Measurements from ENCODE around the gene MRPS22.
A peak's percentile ranks its signal among the peaks of the same experiment; 100 is the strongest.
"Not testable (repeated sequence)": the region's sequence is repeated elsewhere in the genome, so short reads cannot be mapped to it uniquely, and the experiment has no call there.

The MRPS22 gene

GRCh38 chr3:139311557-139311956, 32.3 kb upstream of the MRPS22 start:
- no peak for DNase-seq

DNA sequence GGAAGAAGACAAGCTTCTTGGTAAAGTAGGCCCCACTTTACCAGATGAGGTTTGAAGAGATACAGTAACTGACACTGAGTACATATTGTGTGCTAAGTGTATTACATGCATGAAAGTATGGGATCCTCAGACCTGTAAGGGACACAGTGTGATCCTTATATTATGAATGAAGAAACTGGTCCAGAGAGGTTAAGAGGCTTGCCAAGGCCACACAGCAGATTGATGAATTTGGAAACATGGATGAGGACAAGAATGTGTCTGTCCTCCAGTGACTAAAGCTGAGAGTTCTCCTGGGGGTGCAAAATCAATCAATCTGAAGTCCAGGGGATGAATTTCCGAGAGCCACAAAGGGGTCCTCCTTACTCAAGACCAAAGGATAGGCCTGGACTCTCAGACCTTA, 31.4 kb upstream of the MRPS22 start:
- no peak for DNase-seq

DNA sequence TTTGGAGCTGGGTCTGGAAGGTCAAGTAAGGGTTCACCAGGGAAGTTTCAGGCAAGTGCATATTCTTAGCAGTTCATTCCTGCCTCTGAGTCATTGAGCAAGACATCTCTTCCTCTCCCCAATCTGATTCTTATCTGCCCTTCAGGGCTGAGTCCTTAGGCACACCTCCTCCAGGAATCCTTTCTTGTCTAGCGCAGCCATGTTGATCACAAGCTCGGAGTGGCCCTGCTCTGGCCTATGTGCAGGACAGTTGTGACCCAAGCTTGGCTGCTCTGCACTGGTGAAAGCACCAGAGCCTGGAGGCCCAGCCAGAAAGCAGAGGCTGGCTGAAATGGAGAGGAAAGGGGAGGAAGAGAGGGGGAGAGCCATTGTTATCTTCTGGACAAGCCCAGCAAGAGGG, 30.9 kb upstream of the MRPS22 start:
- DNase-seq = no peak

GRCh38 chr3:139313921-139314320, 29.9 kb upstream of the MRPS22 start:
- no peak for DNase-seq

DNA sequence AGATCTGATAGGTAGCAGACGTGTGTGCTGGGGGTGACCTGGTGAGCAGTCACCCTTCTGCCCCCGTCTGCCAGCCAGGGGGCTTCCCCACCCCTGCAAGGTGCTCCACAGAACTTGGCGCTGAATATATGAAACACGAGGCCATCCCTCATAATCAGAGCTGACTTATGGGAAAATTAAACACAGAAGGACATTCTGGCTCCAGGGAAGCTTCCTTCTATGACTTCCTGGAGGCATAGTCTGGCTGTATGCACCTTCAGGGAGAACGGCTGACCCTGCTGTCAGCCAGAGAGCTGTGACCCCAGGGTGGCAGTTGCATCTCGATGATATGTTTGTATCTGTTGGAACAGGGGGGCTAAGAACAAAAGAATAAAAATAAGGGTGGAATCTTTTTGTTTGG, 26.6 kb upstream of the MRPS22 start:
- no peak for DNase-seq

DNA sequence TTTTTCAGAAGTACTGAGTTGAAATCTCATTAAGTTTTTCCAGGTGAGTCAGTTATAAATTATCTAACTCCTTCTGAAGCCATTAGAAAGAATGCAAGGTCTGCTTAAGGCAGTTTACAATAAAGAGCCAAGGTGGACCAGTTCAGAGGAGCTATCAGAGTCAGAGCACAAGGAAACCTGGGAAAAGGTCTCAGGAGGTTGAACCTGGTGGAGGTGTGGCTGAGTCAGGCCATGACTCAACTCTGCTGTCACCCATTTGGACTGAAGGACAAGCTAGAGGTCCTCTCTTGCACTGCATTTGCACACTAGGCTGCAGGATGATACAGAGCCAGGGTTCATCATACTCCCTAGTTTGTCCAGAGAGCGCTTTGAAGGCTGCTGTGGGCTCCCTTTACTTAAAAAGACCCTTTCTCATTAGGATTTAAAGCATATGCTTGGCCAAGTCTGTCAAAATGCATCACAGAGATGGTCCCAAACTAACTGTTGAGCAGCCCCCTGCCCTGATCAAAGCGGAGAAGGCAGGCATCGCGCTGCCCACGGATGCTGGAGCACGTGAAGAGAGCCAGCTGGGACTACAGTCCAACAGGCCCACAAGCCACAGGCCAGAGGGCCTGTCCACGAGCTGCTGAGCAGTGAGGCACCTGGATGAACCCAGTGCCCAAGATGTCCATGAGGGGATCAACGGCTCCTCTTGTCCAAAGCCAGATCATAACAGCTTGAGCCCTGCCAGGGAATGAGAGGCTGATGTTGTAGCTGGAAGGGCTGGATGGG, 26.0 kb upstream of the MRPS22 start:
- DNase-seq = no peak

DNA sequence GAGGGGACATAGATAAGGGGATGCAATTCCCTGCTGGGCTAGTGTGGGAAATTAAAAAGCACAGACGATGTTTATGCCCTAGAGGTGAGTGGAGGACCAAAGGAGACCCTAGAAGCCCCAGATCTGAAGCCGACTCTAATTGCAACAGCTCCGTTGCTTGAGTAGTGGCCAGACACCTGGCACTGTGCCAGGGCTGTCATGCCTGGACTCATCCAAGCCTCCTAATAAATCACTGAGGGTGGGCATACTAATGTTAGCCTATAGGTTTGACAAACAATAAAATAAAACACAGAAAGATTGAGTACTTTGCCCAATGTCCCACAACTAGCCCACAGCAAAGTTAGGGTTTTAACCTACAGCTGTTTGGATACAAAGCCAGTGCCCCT, 25.4 kb upstream of the MRPS22 start:
- DNase-seq = peak in 1 of 51 donors; percentile 15

DNA sequence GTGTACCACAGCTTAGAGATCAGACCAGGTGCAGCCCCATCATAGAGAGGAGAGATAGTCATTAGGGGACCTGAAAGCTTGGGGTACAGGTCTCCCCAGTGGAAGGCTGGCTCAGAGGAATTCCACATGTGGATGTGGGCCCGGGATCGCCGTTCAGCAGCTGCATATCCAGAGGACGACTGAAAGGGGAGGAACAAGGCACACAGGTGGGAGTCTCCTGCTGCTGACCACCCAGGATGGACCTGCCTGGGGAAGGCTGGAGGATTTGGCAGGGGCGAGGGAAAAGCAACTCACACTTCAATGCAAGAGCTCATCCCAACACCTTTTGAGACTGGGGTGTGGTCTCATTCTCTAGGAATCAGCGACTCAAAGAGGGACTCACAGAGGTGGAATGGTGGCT, 25.0 kb upstream of the MRPS22 start:
- DNase-seq = no peak

- no peak for DNase-seq
Observed at GRCh38 chr3:139319428-139320402, 24.1 kb upstream of the MRPS22 start.

DNA sequence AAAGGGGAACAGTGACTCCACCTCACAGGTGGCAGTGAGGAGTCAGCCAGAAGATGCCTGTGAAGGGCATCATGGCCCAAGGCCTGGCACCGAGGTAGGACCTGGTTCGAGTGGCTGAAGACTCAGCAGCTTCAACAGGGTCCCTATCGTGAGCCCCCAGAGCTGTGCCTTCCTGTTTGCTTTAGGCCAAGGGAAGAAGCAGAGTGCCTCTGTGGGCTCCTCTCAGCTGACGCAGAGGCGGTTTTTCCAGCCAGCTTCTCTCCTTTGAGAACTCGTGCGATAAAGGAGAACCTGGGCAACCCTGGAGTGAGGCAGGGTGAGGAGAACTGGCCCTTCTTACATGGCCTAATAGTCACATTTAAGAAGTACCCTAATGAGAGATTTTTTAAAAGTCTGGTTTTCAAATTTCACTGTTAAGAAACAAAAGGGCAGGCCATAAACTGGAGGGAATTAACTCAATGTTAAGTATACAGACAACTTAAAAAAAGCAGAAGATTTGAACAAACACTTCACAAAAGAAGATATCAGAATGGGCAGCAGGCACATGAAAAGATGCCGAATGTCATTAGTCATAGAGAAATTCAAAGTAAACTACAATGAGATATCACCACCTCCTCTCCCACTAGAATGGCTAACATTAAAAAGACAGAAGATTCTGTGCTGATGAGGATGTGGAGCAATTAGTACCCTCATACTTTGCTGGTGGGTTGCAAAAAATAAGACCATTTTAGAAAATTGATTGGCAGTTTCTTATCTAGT, 23.1 kb upstream of the MRPS22 start:
- DNase-seq = no peak

DNA sequence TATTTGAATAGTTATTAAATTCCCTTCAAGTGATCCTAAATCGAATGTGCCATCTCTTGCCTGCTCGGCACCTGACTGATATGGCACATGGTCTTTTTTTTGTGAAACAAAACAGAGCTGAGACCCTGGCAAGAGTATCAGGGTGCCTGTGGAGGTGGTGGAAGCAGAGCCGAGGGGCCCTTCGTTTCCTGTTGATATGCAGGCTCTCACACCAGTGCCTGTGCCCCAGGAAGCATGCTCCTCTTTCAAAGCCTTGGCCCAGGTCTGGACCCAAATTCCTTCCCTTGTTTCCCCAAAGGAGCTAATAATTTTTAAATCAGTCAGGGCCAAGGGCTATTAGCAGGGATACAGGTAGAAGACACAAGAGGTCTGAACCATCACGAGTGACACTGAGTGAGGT, 21.5 kb upstream of the MRPS22 start:
- no peak for DNase-seq

DNA sequence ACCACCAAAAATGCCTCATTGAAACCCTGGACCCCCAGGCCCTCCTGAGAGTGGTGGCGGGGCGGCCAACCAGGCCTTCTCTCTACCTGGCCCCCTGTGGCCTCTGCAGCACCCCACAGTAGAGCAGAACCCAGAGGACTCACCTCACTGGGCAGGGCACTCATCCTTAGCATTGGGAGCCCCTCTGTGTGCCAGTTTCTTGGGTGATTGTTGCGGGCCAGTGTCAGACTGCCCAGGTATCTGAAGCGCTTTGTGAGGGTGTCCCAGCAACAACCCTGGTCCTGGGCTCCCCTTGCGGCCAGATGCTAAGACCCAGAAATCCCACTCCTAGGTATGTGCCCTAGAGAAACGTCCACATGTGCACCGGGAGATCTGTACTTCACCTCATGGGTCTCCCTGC, 20.7 kb upstream of the MRPS22 start:
- no peak for DNase-seq

- no peak for DNase-seq
Observed at GRCh38 chr3:139324456-139324855, 19.4 kb upstream of the MRPS22 start.

GRCh38 chr3:139325551-139325950, 18.3 kb upstream of the MRPS22 start:
- DNase-seq = no peak

DNA sequence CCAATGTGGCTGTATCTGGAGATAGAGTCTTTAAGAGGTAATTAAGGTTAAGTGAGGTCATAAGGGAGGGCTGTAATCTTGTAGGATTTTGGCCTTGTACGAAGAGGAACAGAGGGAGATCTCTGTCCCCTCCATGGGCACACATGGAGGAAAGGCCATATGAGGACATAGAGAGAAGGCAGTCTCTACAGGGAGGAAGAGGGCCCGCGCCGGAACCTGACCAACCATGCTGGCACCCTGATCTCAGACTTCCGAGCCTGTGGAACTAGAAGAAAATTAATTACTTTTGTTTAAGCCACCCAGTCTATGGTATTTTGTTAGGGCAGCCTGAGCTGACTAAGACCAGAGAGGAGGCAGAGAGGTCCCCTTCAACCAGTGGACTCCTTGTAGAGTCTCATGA, 17.7 kb upstream of the MRPS22 start:
- DNase-seq = no peak

GRCh38 chr3:139326707-139327106, 17.1 kb upstream of the MRPS22 start:
- no peak for DNase-seq

GRCh38 chr3:139327231-139327630, 16.6 kb upstream of the MRPS22 start:
- no peak for DNase-seq

DNA sequence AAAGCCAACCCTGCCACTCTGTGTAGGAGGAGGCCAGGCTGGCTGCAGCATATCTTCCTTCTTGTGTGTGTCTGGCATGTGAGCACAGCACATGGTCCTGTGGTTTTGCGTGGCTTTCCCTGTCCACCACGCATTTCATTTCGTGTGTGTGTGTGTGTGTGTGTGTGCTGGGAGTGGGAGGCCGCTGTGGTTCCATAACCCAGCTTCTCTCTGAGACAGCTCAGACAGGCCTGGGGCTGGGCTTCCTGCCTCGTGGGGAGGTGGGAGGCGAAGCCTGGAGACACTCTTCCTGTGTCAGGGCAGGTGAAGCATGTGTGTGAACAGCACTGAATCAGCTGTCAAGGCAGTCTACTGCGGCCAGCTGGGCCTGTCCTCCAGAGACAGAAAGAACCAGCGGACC, 16.0 kb upstream of the MRPS22 start:
- no peak for DNase-seq

DNA sequence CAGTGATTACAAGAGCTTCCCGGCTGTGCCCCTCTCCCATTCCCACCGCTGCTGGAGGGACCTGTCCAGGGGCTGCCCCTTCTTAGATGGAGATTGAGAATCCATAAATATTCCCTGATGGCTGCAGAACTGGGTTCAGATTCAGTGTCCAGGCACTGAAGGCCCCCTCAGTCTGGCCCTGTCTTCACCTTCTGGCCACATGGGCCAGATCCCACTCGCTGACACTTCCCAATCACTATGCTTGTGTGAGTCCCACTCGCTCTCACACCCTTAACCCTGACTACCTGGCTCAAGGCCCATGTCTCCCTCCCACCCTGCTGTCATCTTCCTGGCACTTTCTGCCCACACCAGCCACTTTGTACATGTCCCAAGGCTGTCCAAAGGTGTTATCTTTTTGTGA, 15.5 kb upstream of the MRPS22 start:
- DNase-seq = no peak

DNA sequence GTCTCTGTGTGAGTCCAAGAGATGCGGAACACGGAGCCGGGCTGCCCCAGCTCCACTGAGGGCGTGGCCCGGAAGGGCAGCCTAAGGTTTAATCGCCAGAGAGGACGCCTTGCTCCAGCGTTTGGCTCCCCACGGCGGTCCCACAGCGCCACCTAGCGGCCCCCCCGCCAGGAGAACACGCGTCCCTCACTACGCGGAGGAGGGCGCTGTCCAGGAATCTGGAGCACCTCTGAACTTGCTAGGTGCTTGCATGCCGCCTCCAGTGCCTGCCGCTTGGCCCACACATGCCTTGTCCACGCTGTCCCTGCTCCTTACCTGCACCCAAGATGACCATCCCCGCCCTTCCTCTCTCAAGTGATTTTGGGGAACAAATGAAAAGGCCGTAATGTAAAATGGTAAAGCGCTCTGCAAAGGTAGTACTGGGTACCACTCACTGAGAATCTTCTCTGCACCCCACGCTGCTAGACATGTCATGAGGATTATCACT, 14.4 kb upstream of the MRPS22 start:
- peak; percentile 11 to 91 (median 69) for DNase-seq

DNA sequence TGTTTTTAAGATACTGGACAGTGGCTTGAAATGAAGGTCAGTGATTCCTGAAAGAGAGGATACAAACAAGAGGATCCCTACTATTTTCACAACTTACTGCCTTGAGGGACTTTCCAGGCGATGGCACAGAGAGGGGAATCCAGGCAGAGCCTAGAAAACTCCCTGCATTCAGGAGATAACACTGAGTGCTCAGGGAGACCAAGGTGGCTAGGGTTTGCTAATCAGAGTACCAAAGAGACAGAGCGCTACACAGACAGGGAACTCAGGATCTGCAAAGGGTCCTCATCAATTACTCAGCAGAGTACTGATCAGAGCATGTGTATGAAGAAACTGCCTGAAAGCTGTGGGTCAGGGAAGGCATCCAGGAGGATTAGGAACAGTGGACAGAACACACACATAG, 11.7 kb upstream of the MRPS22 start:
- no peak for DNase-seq

DNA sequence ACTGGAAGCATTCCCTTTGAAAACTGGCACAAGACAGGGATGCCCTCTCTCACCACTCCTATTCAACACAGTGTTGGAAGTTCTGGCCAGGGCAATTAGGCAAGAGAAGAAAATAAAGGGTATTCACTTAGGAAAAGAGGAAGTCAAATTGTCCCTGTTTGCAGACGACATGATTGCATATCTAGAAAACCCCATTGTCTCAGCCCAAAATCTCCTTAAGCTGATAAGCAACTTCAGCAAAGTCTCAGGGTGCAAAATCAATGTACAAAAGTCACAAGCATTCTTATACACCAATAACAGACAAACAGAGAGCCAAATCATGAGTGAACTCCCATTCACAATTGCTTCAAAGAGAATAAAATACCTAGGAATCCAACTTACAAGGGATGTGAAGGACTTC, 9.1 kb upstream of the MRPS22 start:
- not testable (repeated sequence) for DNase-seq

Data from hypothalamus (tissue), 51 donors.